D341Med (cell line): ENCODE data around the gene TSSK3.
"Not testable (repeated sequence)": the region's sequence is repeated elsewhere in the genome, so short reads cannot be mapped to it uniquely, and the experiment has no call there.

Experiments used
- DNase-seq: peaks from one replicate; pipeline ENCODE4 v3.0.0; 2012; ENCODE audit warnings: low spot score

TSSK3 gene

GRCh38 chr1:32363713-32364112 is 1.4 kb downstream of the TSSK3 start:
- DNase-seq, result no peak

- no peak for DNase-seq
Observed at GRCh38 chr1:32364836-32365235, 2.5 kb downstream of the TSSK3 start.

- no peak for DNase-seq
Observed at GRCh38 chr1:32365445-32365844, 3.1 kb downstream of the TSSK3 start.

- DNase-seq, result no peak
Observed at GRCh38 chr1:32367912-32368635, 5.7 kb downstream of the TSSK3 start.

- DNase-seq, result no peak
Observed at GRCh38 chr1:32372149-32372756, 9.9 kb downstream of the TSSK3 start.

GRCh38 chr1:32373996-32374592 is 11.8 kb downstream of the TSSK3 start:
- no peak for DNase-seq

GRCh38 chr1:32376199-32376598 is 13.9 kb downstream of the TSSK3 start:
- DNase-seq, result no peak

- DNase-seq, result no peak
Observed at GRCh38 chr1:32377541-32378220, 15.3 kb downstream of the TSSK3 start.

GRCh38 chr1:32380057-32380456 is 17.7 kb downstream of the TSSK3 start:
- DNase-seq, result no peak

GRCh38 chr1:32386676-32387392 is 24.5 kb downstream of the TSSK3 start:
- no peak for DNase-seq

GRCh38 chr1:32388641-32389040 is 26.3 kb downstream of the TSSK3 start:
- no peak for DNase-seq

- no peak for DNase-seq
Observed at GRCh38 chr1:32390904-32391870, 28.8 kb downstream of the TSSK3 start.

GRCh38 chr1:32392325-32392724 is 30.0 kb downstream of the TSSK3 start:
- DNase-seq, result no peak

GRCh38 chr1:32393136-32393535 is 30.8 kb downstream of the TSSK3 start:
- DNase-seq, result no peak

GRCh38 chr1:32393832-32394140 is 31.4 kb downstream of the TSSK3 start:
- DNase-seq, result peak; percentile 64

GRCh38 chr1:32394141-32394889 is 32.0 kb downstream of the TSSK3 start, which contains the start of gene BSDC1:
Gene BSDC1, minus strand, starts transcription at chr1:32394441. Its CDS starts 27 bp downstream, at chr1:32394414.
- DNase-seq, result peak; percentile 98

GRCh38 chr1:32394890-32395432 is 32.6 kb downstream of the TSSK3 start:
- peak; percentile 42 for DNase-seq

GRCh38 chr1:32396524-32396923 is 34.2 kb downstream of the TSSK3 start:
- not testable (repeated sequence) for DNase-seq

- no peak for DNase-seq
Observed at GRCh38 chr1:32398401-32398800, 36.1 kb downstream of the TSSK3 start.

- DNase-seq, result no peak
Observed at GRCh38 chr1:32399843-32400242, 37.5 kb downstream of the TSSK3 start.
